Heart left ventricle (tissue), 16 donors: ENCODE data around the gene A1BG. TPM values are rescaled to one million over a fixed set of nuclear protein-coding genes. Genes with fewer than 3 reads are reported as not detected.
A peak's percentile ranks its signal among the peaks of the same experiment; 100 is the strongest.

Experiments
- ATAC-seq, 4 donors: fragments of 200-7000 bp; cut with Tn5 transposase; one replicate each; pipeline ENCODE4 v1.9.1; 2020 to 2022; ENCODE audit warnings: moderate library complexity in 4 of 4, mild to moderate bottlenecking in 3 of 4, moderate number of reproducible peaks in 1 of 4
- DNase-seq, 5 donors: peaks; one replicate each; pipeline ENCODE4 v3.0.0-alpha.2; 2020
- H3K27ac ChIP-seq, 12 donors: fragments of 200-600 bp; sonication (generic) in 4 of 12; one replicate each; pipeline versions ENCODE4 v1.5.0 to v1.8.0; 2016 to 2022; ENCODE audit warnings: mild to moderate bottlenecking in 2 of 12
- H3K27me3 ChIP-seq, 9 donors: fragments of 200-600 bp; sonication (generic) in 2 of 9; one replicate each; pipeline versions ENCODE4 v1.5.1 to v1.8.0; 2016 to 2022; ENCODE audit warnings: mild to moderate bottlenecking in 3 of 9
- H3K36me3 ChIP-seq, 9 donors: fragments of 200-600 bp; sonication (generic) in 2 of 9; one replicate each; pipeline versions ENCODE4 v1.5.0 to v1.8.0; 2018 to 2022; ENCODE audit warnings: mild to moderate bottlenecking in 2 of 9
- H3K4me1 ChIP-seq, 12 donors: fragments of 200-600 bp; sonication (generic) in 4 of 12; one replicate each; pipeline versions ENCODE4 v1.5.0 to v1.8.0; 2016 to 2022; ENCODE audit warnings: mild to moderate bottlenecking in 3 of 12
- H3K4me3 ChIP-seq, 12 donors: fragments of 200-600 bp; sonication (generic) in 4 of 12; one replicate each; pipeline versions ENCODE4 v1.5.0 to v1.8.0; 2017 to 2022; ENCODE audit warnings: mild to moderate bottlenecking in 9 of 12, moderate library complexity in 4 of 12
- H3K9me3 ChIP-seq, 12 donors: fragments of 200-600 bp; sonication (generic) in 4 of 12; one replicate each; pipeline versions ENCODE4 v1.5.0 to v1.8.0; 2016 to 2022; ENCODE audit warnings: mild to moderate bottlenecking in 1 of 12
- CTCF ChIP-seq, 12 donors: fragments of 200-600 bp; sonication (generic) in 4 of 12; IDR thresholded peaks; one replicate each; pipeline versions ENCODE4 v1.5.0 to v1.8.0; 2018 to 2022; ENCODE audit warnings: antibody characterized with exemption in 12 of 12, mild to moderate bottlenecking in 5 of 12
- POLR2A ChIP-seq, 2 donors: fragments of 450-650 bp; IDR thresholded peaks; one replicate each; pipeline ENCODE4 v1.6.1; 2017; ENCODE audit warnings: antibody characterized with exemption in 2 of 2, mild to moderate bottlenecking in 2 of 2, moderate library complexity in 2 of 2
- WGBS, 4 donors: extraction: QIAGEN DNeasy Blood & Tissue Kit in 2 of 4; methylation state at CpG; one replicate each; pipeline versions ENCODE4 v1.1.5 to v1.1.7; 2013 to 2018; 5-methylcytosine and 5-hydroxymethylcytosine counted together
- intact Hi-C, 10 donors: fragments of 100-400 bp; cut with DNase I; formaldehyde crosslinking; loops; one replicate each; pipeline versions ENCODE4 v1.11.1 to v1.14.2; 2022
- microRNA-seq, 4 donors: library from miRNA; unstranded; fragments of <30 nt; microRNA quantifications; one replicate each; pipeline versions ENCODE4 to v1.2.0, GENCODE V29; 2017 to 2020
- polyA plus RNA-seq, 2 donors: library from polyadenylated mRNA; stranded (reverse); fragments of 200-250 nt; gene quantifications; one replicate each; pipeline ENCODE4 v1.2.3, GENCODE V29; 2013
- total RNA-seq, 9 donors: library from RNA; depleted of rRNA in 2 of 9; stranded (reverse); fragments of >200 nt in 2 of 9; fragmentation: NEBNext Ultra II Directional in 3 of 9; extraction: Animal tissue kit (Norgen Biotek cat#: 25700) in 3 of 9; gene quantifications; one replicate each; pipeline versions ENCODE4 v1.1.0 to v1.2.4, GENCODE V29; 2016 to 2023
- donor health status: ischemic (EF 13 %, LVEDD 7.1; RV severe dilation, severe dysfunction).
- donor health status: healthy with polysubstance abuse.
- donor health status: DM: no; HTN: yes; CAD: no.
- donor health status: DM: no; HTN: no; CAD: no.
- donor health status: ischemic (EF 25% LVEDD 6.9; RV normal size, moderate dysfunction).
- donor health status: ischemic (EF 25% LVEDD 5.7; RV mildly dilated, moderate dysfunction).
- donor health status: healthy.
- donor health status: DM: yes; HTN: yes; CAD: no.
- donor health status: ischemic (EF 35%, LVEDD 5.7; RV mildly dilated, moderate dysfunction).
- donor health status: nonischemic (EF 11% LVEDD 7.7; RV severe dilation, severe dysfunction).
- donor health status: DM: yes; HTN: yes; CAD: no.
- donor health status: PGD.
- donor health status: ischemic (EF 29% LVEDD 5.4; RV normal size, mild dysfunction).
- donor health status: nonischemic (EF 23%, LVEDD 6.1; RV moderate dilation, normal function).

Gene A1BG
- total and polyA plus RNA-seq, 11 donors: 0.23 to 6.6 (median 4.0) TPM

- Histone ChIP-seq H3K4me1 (peaks cover 0 to 23% (median 13%) of the 10 kb centered on the region in 12 donors), H3K27ac (peak overlapping the region in 9 of 12 donors; percentile 83 to 94 (median 89)), H3K4me3 (peak overlapping the region in 7 of 12 donors; percentile 75 to 88 (median 83)), H3K9me3 (no peaks in the 10 kb centered on the region), H3K27me3 (no peaks in the 10 kb centered on the region), H3K36me3 (peaks cover 0 to 56% (median 41%) of the 10 kb centered on the region in 9 donors)
- DNase-seq: no peak
- TF ChIP-seq CTCF (IDR thresholded peaks at IDR 0.05) (no peak), POLR2A (IDR thresholded peaks at IDR 0.05) (no peak)
- ATAC-seq: no peak
- intact Hi-C loops: loop anchor here in 2 of 10 donors (2.0 kb wide), 2 partner anchors 25 to 75 kb away; partner anchors contain the start of genes ZNF8 (in 2 of the 2) and ZNF544 (in 1 of the 2)
- 82 to 87% (median 85%) methylated on average over 7 of the region's 7 CpGs for WGBS, 4 donors
Measured at GRCh38 chr19:58304255-58304654, 49.0 kb downstream of the A1BG start.

GRCh38 chr19:58300620-58301019 is 52.7 kb downstream of the A1BG start:
- Histone ChIP-seq H3K36me3 (peaks cover 0 to 60% (median 38%) of the 10 kb centered on the region in 9 donors), H3K27ac (no peak overlapping the region), H3K4me1 (peaks cover 0 to 7% (median 0%) of the 10 kb centered on the region in 12 donors), H3K27me3 (no peaks in the 10 kb centered on the region), H3K4me3 (no peak overlapping the region), H3K9me3 (peaks cover 0 to 22% (median 0%) of the 10 kb centered on the region in 12 donors)
- ATAC-seq (no peak), DNase-seq (no peak)
- 91 to 95% (median 94%) methylated on average over 7 of the region's 7 CpGs for WGBS, 4 donors
- no peak for TF ChIP-seq POLR2A (IDR thresholded peaks at IDR 0.05)
- TF ChIP-seq CTCF (IDR thresholded peaks at IDR 0.05): no peak
- intact Hi-C loops: no loop called here

- intact Hi-C loops: no loop called here
- TF ChIP-seq POLR2A (IDR thresholded peaks at IDR 0.05): no peak
- no peak for TF ChIP-seq CTCF (IDR thresholded peaks at IDR 0.05)
- peaks cover 5 to 96% (median 76%) of the 10 kb centered on the region in 9 donors for H3K36me3 ChIP-seq
- H3K27ac ChIP-seq: no peak overlapping the region
- no peak for ATAC-seq
- no peak for DNase-seq
- peaks cover 0 to 2% (median 0%) of the 10 kb centered on the region in 12 donors for H3K4me1 ChIP-seq
- no peaks in the 10 kb centered on the region for H3K27me3 ChIP-seq
- peaks cover 0 to 65% (median 6%) of the 10 kb centered on the region in 12 donors for H3K9me3 ChIP-seq
- no peak overlapping the region for H3K4me3 ChIP-seq
- 91 to 98% (median 95%) methylated on average over 7 of the region's 7 CpGs for WGBS, 4 donors
Measured at GRCh38 chr19:58296104-58296503, 57.2 kb downstream of the A1BG start.

Small RNA genes lying within 50 kb of the gene (microRNA-seq; reads per million reads assigned to microRNA genes)
- gene MIR4754 (0 to 0.26 (median 0) reads per million in 4 donors), gene MIR6806 (0 to 0.21 (median 0.10) reads per million in 4 donors)

Other genes starting within 250 kb of the A1BG start
- gene ZNF329, start 202.7 kb downstream of the A1BG start, total RNA-seq: 10 to 100 TPM in 2 of 9 donors, 1 to 10 TPM in 7; 7.4 to 10.9 (median 9.0) TPM
- 10 to 100 TPM in 1 of 2 donors, 1 to 10 TPM in 1; 2.4 to 10.2 TPM for gene ZNF329, start 202.7 kb downstream of the A1BG start, polyA plus RNA-seq
- 10 to 100 TPM; 16.2 to 29.0 (median 21.8) TPM for gene ZNF274, start 170.4 kb downstream of the A1BG start, total RNA-seq
- gene ZNF274, start 170.4 kb downstream of the A1BG start, polyA plus RNA-seq: 10 to 100 TPM in 1 of 2 donors, 1 to 10 TPM in 1; 8.1 to 37.9 TPM
- 10 to 100 TPM; 20.8 to 38.7 (median 22.1) TPM for gene ZNF544, start 124.6 kb downstream of the A1BG start, total RNA-seq
- 10 to 100 TPM; 24.5 to 29.4 TPM for gene ZNF544, start 124.6 kb downstream of the A1BG start, polyA plus RNA-seq
- 1 to 10 TPM; 4.0 to 7.8 (median 5.5) TPM for gene ZNF8, start 74.5 kb downstream of the A1BG start, total RNA-seq
- 1 to 10 TPM; 2.6 to 3.3 TPM for gene ZNF8, start 74.5 kb downstream of the A1BG start, polyA plus RNA-seq
- gene ERVK3-1, start 48.1 kb downstream of the A1BG start, total RNA-seq: 10 to 100 TPM; 12.8 to 39.2 (median 20.3) TPM
- gene ERVK3-1, start 48.1 kb downstream of the A1BG start, polyA plus RNA-seq: 10 to 100 TPM; 24.6 to 61.1 TPM
- 1 to 10 TPM; 1.1 to 3.1 (median 2.0) TPM for gene ZSCAN22, start 26.5 kb downstream of the A1BG start, total RNA-seq
- gene ZSCAN22, start 26.5 kb downstream of the A1BG start, polyA plus RNA-seq: 1 to 10 TPM in 1 of 2 donors, under 1 TPM in 1; 0.65 to 1.5 TPM
- gene ZNF497, start 9.3 kb upstream of the A1BG start, total RNA-seq: 1 to 10 TPM in 1 of 9 donors, under 1 TPM in 8; 0.18 to 1.1 (median 0.46) TPM
- under 1 TPM; 0.08 to 0.28 TPM for gene ZNF497, start 9.3 kb upstream of the A1BG start, polyA plus RNA-seq
- under 1 TPM in 7 of 9 donors, not detected in 2; 0.17 to 0.75 (median 0.63) TPM for gene ZNF837, start 27.5 kb upstream of the A1BG start, total RNA-seq
- gene ZNF837, start 27.5 kb upstream of the A1BG start, polyA plus RNA-seq: under 1 TPM; 0.24 to 0.57 TPM
- gene RPS5, start 33.8 kb upstream of the A1BG start, total RNA-seq: 100 to 1,000 TPM; 346 to 753 (median 485) TPM
- gene RPS5, start 33.8 kb upstream of the A1BG start, polyA plus RNA-seq: 1,000 to 10,000 TPM in 1 of 2 donors, 100 to 1,000 TPM in 1; 417 to 1,718 TPM
- not detected for gene RNF225, start 42.2 kb upstream of the A1BG start, total RNA-seq
- gene RNF225, start 42.2 kb upstream of the A1BG start, polyA plus RNA-seq: not detected
- gene ZNF584, start 55.2 kb upstream of the A1BG start, total RNA-seq: 10 to 100 TPM; 12.7 to 21.6 (median 16.9) TPM
- 10 to 100 TPM in 1 of 2 donors, 1 to 10 TPM in 1; 6.1 to 31.4 TPM for gene ZNF584, start 55.2 kb upstream of the A1BG start, polyA plus RNA-seq
- 1 to 10 TPM; 3.1 to 6.7 (median 5.2) TPM for gene ZNF132, start 86.7 kb upstream of the A1BG start, total RNA-seq
- gene ZNF132, start 86.7 kb upstream of the A1BG start, polyA plus RNA-seq: 1 to 10 TPM; 1.7 to 1.8 TPM
- 1 to 10 TPM; 2.3 to 5.1 (median 4.5) TPM for gene ZNF324B, start 98.1 kb upstream of the A1BG start, total RNA-seq
- gene ZNF324B, start 98.1 kb upstream of the A1BG start, polyA plus RNA-seq: 1 to 10 TPM; 1.4 to 3.1 TPM
- 10 to 100 TPM in 1 of 9 donors, 1 to 10 TPM in 8; 4.0 to 10.1 (median 5.3) TPM for gene ZNF324, start 113.6 kb upstream of the A1BG start, total RNA-seq
- gene ZNF324, start 113.6 kb upstream of the A1BG start, polyA plus RNA-seq: 1 to 10 TPM; 2.5 to 5.6 TPM
- gene ZNF446, start 122.9 kb upstream of the A1BG start, total RNA-seq: 1 to 10 TPM; 4.3 to 9.3 (median 6.0) TPM
- 1 to 10 TPM; 6.7 to 7.0 TPM for gene ZNF446, start 122.9 kb upstream of the A1BG start, polyA plus RNA-seq
- gene SLC27A5, start 158.5 kb upstream of the A1BG start, total RNA-seq: 1 to 10 TPM; 1.8 to 5.0 (median 3.6) TPM
- 1 to 10 TPM; 5.9 to 9.1 TPM for gene SLC27A5, start 158.5 kb upstream of the A1BG start, polyA plus RNA-seq
- 10 to 100 TPM in 8 of 9 donors, 1 to 10 TPM in 1; 9.0 to 13.4 (median 10.5) TPM for gene ZBTB45, start 166.3 kb upstream of the A1BG start, total RNA-seq
- gene ZBTB45, start 166.3 kb upstream of the A1BG start, polyA plus RNA-seq: 1 to 10 TPM; 6.9 to 9.2 TPM
- gene TRIM28, start 190.6 kb upstream of the A1BG start, total RNA-seq: 100 to 1,000 TPM; 122 to 265 (median 163) TPM
- gene TRIM28, start 190.6 kb upstream of the A1BG start, polyA plus RNA-seq: 100 to 1,000 TPM in 1 of 2 donors, 10 to 100 TPM in 1; 88.0 to 160 TPM
- 100 to 1,000 TPM; 113 to 155 (median 129) TPM for gene CHMP2A, start 201.6 kb upstream of the A1BG start, total RNA-seq
- 100 to 1,000 TPM; 192 to 266 TPM for gene CHMP2A, start 201.6 kb upstream of the A1BG start, polyA plus RNA-seq
- gene UBE2M, start 205.1 kb upstream of the A1BG start, total RNA-seq: 100 to 1,000 TPM in 6 of 9 donors, 10 to 100 TPM in 3; 35.3 to 139 (median 115) TPM
- 100 to 1,000 TPM in 1 of 2 donors, 10 to 100 TPM in 1; 64.7 to 114 TPM for gene UBE2M, start 205.1 kb upstream of the A1BG start, polyA plus RNA-seq
- 10 to 100 TPM in 2 of 9 donors, 1 to 10 TPM in 7; 7.5 to 12.0 (median 9.1) TPM for gene MZF1, start 219.8 kb upstream of the A1BG start, total RNA-seq
- gene MZF1, start 219.8 kb upstream of the A1BG start, polyA plus RNA-seq: 10 to 100 TPM in 1 of 2 donors, 1 to 10 TPM in 1; 6.2 to 12.5 TPM